ENCODE results near the gene PRR20E. TPM values are rescaled to one million over a fixed set of nuclear protein-coding genes. Genes with fewer than 3 reads are reported as not detected.

PRR20E gene
- total RNA-seq, 6 experiments from 2014 or later, result not detected

GRCh38 chr13:57191667-57192066 is 24.7 kb downstream of the PRR20E start:
- 23% methylated on average over 1 of the region's 1 CpG for WGBS (ENCODE audit: insufficient coverage, low coverage, low lambda C conversion rate, missing lambda C conversion rate)
- H3K36me3 ChIP-seq, result no peaks in the 10 kb centered on the region
- peak in 2 of 4 donors; percentile 48 to 56 for ATAC-seq
- peaks cover 0 to 3% (median 0%) of the 10 kb centered on the region in 4 donors for H3K4me1 ChIP-seq
- DNase-seq, result no peak
- H3K4me3 ChIP-seq, result no peak overlapping the region
- H3K27ac ChIP-seq, result no peak overlapping the region
- TF ChIP-seq, protein P1, sequence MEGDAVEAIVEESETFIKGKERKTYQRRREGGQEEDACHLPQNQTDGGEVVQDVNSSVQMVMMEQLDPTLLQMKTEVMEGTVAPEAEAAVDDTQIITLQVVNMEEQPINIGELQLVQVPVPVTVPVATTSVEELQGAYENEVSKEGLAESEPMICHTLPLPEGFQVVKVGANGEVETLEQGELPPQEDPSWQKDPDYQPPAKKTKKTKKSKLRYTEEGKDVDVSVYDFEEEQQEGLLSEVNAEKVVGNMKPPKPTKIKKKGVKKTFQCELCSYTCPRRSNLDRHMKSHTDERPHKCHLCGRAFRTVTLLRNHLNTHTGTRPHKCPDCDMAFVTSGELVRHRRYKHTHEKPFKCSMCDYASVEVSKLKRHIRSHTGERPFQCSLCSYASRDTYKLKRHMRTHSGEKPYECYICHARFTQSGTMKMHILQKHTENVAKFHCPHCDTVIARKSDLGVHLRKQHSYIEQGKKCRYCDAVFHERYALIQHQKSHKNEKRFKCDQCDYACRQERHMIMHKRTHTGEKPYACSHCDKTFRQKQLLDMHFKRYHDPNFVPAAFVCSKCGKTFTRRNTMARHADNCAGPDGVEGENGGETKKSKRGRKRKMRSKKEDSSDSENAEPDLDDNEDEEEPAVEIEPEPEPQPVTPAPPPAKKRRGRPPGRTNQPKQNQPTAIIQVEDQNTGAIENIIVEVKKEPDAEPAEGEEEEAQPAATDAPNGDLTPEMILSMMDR (IDR thresholded peaks at IDR 0.05), result no peak
- no peak for TF ChIP-seq POLR2A (IDR thresholded peaks at IDR 0.05)
- H3K9me3 ChIP-seq, result no peaks in the 10 kb centered on the region
- intact Hi-C loops (cut with DNase I), result no loop called here
- no peaks in the 10 kb centered on the region for H3K27me3 ChIP-seq

DNA sequence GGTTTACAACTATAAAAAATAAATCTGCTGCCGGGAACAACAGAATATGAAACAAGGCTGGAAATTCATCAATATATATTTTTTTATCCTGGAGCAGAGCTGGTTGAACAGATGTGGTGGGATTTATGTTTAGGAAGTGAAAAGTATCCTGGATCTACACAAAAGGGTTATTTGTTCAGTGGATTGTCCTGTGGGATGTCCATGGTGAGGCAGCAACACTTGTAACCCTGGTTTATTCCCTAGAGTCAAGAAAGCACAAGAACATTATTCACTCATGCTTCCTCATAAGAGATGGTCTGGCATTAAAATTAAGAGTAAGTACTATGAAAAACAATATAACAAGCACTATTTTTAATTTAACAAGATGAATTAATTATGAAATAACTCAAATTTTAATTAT is 46.0 kb downstream of the PRR20E start:
- H3K36me3 ChIP-seq, result no peaks in the 10 kb centered on the region
- 82% methylated on average over 1 of the region's 1 CpG for WGBS (ENCODE audit: insufficient coverage, low coverage, low lambda C conversion rate, missing lambda C conversion rate)
- no peak for ATAC-seq
- H3K27me3 ChIP-seq, result no peaks in the 10 kb centered on the region
- TF ChIP-seq POLR2A (IDR thresholded peaks at IDR 0.05), result no peak
- TF ChIP-seq, protein P1 (IDR thresholded peaks at IDR 0.05), result no peak
- H3K4me3 ChIP-seq, result no peak overlapping the region
- no peak for DNase-seq
- H3K27ac ChIP-seq, result no peak overlapping the region
- intact Hi-C loops (cut with DNase I), result no loop called here
- no peaks in the 10 kb centered on the region for H3K4me1 ChIP-seq
- H3K9me3 ChIP-seq, result no peaks in the 10 kb centered on the region

Small RNA genes within 50 kb of the gene (small RNA-seq; reads per million reads assigned to genes)
- 0 reads per million in 2 experiments for gene PRR20FP

Other genes with a start within 250 kb of the PRR20E start
- not detected for gene PRR20A, start 26.3 kb upstream of the PRR20E start, total RNA-seq
- gene PRR20B, start 19.7 kb upstream of the PRR20E start, total RNA-seq, result not detected
- gene PRR20C, start 13.1 kb upstream of the PRR20E start, total RNA-seq, result not detected
- gene PRR20D, start 6.6 kb upstream of the PRR20E start, total RNA-seq, result not detected

All from right lobe of liver (tissue), 6 donors.